ENCODE results near the gene TMEM198. TPM values are rescaled to one million over a fixed set of nuclear protein-coding genes. Genes with fewer than 3 reads are reported as not detected.

The TMEM198 gene
- total RNA-seq, 1 donor from 2014 or later = 2.9 TPM

DNA sequence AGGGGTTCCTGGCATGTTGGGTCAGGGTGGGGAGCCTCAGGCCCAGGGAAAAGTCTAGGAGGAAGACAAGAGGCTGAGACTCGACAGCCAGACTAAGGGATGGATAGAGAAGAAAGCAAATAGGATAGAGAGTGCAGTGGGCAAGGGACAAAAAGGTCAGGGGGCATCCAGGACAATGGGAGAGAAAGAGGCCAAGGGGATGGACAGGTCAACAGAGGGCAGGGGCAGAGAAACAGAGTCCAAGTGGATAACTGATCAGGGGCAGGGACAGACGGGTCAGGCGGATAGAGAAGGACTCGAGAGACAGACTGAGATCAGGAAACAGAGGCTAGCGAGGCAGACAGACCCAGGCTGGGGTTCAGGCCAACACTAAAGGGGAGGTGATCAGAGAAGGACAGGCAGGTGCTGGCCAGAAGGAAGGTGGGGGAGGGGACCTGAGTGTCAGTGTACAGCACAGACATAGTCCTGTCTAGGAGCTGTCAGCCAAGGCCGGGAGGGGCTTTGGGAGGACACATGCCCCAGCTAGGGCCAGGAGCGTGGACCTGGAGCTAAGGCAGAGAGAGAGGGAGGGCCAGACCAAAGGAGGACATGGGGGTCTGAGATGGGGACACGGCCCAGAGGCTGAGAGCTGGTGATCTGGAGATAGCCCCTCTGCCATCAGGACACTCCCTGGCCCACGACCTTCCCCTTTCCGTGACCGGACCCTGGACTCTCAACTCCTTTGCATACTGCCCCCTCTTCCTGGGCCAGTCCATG lies 17.3 kb upstream of the TMEM198 start:
- Histone ChIP-seq H3K9me3 (no peaks in the 10 kb centered on the region), H3K27me3 (peaks cover 83% of the 10 kb centered on the region)
- intact Hi-C loops (cut with DNase I) = loop anchor here (10.0 kb wide), 1 partner anchor 122 kb away; no protein-coding TSS in a partner anchor

DNA sequence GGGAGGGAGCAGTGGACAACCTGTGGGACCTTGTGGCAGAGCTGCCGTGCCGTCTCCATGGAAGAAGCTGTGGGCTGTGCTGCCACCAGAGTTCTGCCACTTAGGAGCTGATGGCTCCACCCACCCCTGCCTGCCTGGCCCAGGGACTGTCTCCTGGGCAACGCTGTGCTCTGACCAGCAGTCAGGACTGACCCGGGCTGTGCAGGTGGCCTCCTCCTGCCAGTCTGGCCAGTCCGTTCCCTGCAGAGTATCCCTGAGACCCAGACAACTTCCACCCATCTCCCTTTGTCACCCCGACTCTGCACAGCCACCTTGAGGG lies 16.8 kb upstream of the TMEM198 start:
- Histone ChIP-seq H3K36me3 (no peaks in the 10 kb centered on the region), H3K27me3 (peaks cover 82% of the 10 kb centered on the region), H3K27ac (no peak overlapping the region), H3K4me3 (no peak overlapping the region), H3K9me3 (no peaks in the 10 kb centered on the region), H3K4me1 (peaks cover 10% of the 10 kb centered on the region)
- intact Hi-C loops (cut with DNase I) = loop anchor here (10.0 kb wide), 1 partner anchor 122 kb away; no protein-coding TSS in a partner anchor
- no peak for DNase-seq
- TF ChIP-seq, protein P1, sequence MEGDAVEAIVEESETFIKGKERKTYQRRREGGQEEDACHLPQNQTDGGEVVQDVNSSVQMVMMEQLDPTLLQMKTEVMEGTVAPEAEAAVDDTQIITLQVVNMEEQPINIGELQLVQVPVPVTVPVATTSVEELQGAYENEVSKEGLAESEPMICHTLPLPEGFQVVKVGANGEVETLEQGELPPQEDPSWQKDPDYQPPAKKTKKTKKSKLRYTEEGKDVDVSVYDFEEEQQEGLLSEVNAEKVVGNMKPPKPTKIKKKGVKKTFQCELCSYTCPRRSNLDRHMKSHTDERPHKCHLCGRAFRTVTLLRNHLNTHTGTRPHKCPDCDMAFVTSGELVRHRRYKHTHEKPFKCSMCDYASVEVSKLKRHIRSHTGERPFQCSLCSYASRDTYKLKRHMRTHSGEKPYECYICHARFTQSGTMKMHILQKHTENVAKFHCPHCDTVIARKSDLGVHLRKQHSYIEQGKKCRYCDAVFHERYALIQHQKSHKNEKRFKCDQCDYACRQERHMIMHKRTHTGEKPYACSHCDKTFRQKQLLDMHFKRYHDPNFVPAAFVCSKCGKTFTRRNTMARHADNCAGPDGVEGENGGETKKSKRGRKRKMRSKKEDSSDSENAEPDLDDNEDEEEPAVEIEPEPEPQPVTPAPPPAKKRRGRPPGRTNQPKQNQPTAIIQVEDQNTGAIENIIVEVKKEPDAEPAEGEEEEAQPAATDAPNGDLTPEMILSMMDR (IDR thresholded peaks at IDR 0.05) = no peak
- peak; percentile 46 for ATAC-seq

More for the DNA sequence above, 17.3 kb upstream of the TMEM198 start:
- TF ChIP-seq, protein P1 (IDR thresholded peaks at IDR 0.05) = no peak
- no peaks in the 10 kb centered on the region for H3K36me3 ChIP-seq
- H3K4me3 ChIP-seq = no peak overlapping the region
- ATAC-seq (no peak), DNase-seq (no peak)
- no peak overlapping the region for H3K27ac ChIP-seq
- H3K4me1 ChIP-seq = peaks cover 10% of the 10 kb centered on the region

DNA sequence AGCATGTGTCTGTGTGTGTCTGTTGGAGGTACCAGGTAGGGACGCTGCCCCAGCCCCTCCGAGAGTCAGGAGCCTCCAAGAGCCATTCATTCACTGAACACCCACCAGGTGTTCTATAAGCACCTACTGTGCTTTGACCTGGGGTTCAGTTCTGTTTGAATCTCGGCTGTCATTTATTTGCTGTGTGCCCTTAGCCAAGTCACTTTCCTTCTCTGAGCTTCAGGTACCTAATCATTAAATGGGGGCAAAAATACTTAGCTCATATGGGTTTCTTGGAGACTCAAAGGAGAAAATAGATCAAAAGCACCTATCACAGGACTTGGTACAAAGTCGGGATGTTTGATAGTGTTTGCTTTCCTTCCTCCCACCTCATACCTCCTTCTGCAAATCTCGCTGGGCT lies 16.4 kb upstream of the TMEM198 start:
- ATAC-seq (no peak), DNase-seq (no peak)
- peaks cover 82% of the 10 kb centered on the region for H3K27me3 ChIP-seq
- no peak overlapping the region for H3K27ac ChIP-seq
- TF ChIP-seq, protein P1 (IDR thresholded peaks at IDR 0.05) = no peak
- peaks cover 8% of the 10 kb centered on the region for H3K4me1 ChIP-seq
- intact Hi-C loops (cut with DNase I) = loop anchor here (10.0 kb wide), 1 partner anchor 123 kb away; no protein-coding TSS in a partner anchor
- H3K4me3 ChIP-seq = no peak overlapping the region
- no peaks in the 10 kb centered on the region for H3K9me3 ChIP-seq
- H3K36me3 ChIP-seq = no peaks in the 10 kb centered on the region

- no peaks in the 10 kb centered on the region for H3K9me3 ChIP-seq
- H3K4me1 ChIP-seq = no peaks in the 10 kb centered on the region
- DNase-seq (peak; percentile 92), ATAC-seq (peak; percentile 93)
- H3K27me3 ChIP-seq = peaks cover 60% of the 10 kb centered on the region
- H3K4me3 ChIP-seq = no peak overlapping the region
- TF ChIP-seq, protein P1 (IDR thresholded peaks at IDR 0.05) = peak; percentile 97
- H3K27ac ChIP-seq = no peak overlapping the region
- intact Hi-C loops (cut with DNase I) = no loop called here
- no peaks in the 10 kb centered on the region for H3K36me3 ChIP-seq
These were observed 13.5 kb upstream of the TMEM198 start for GRCh38 chr2:219530048-219530963.

GRCh38 chr2:219531639-219532377 lies 12.0 kb upstream of the TMEM198 start:
- DNase-seq = no peak
- H3K9me3 ChIP-seq = no peaks in the 10 kb centered on the region
- no peaks in the 10 kb centered on the region for H3K4me1 ChIP-seq
- intact Hi-C loops (cut with DNase I) = no loop called here
- ATAC-seq = no peak
- H3K27me3 ChIP-seq = peaks cover 45% of the 10 kb centered on the region
- H3K36me3 ChIP-seq = no peaks in the 10 kb centered on the region
- H3K4me3 ChIP-seq = no peak overlapping the region
- H3K27ac ChIP-seq = no peak overlapping the region
- TF ChIP-seq, protein P1 (IDR thresholded peaks at IDR 0.05) = no peak
